Measurements from ENCODE around the gene SDHB. TPM values are rescaled to one million over a fixed set of nuclear protein-coding genes. Genes with fewer than 3 reads are reported as not detected.

SDHB gene
- total and polyA plus RNA-seq, 2 of the 8 experiments (the other 6 are each of a cell fraction or from before 2014, with no cell fraction given), result 84.0 to 98.7 TPM

DNA sequence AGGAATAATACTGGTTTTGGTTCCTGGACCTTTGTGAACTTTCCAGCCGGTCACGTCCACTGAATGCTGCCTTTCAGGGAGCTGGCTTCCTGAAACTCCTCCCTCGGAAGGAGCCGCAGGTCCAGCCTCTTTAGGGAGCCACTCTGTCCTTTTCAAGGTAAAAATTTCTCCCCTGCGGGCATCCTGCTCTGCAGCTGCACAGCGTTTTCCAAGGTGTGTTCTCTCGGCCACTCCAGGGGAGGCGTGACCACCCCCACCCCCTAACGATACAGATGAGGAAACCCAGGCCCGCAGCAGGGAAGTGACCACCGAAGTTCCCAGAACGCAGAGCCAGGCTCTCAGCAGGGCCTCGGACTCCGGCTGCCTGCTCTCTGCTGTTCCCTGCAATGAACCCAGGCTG, 44.0 kb upstream of the SDHB start:
- Histone ChIP-seq H4K20me1 (replicated peaks in 1 of 2; ENCODE audit: control insufficient read depth in 1 of 2, insufficient read depth in 2 of 2, low read length in 2 of 2) (no peaks in the 10 kb centered on the region), H3K4me3 (ENCODE audit: extremely low read depth in 1 of 4, insufficient read depth in 2 of 4, low read depth in 3 of 4, low read length in 4 of 4) (no peak overlapping the region), H4K8ac (ENCODE audit: extremely low read depth, insufficient read depth, low read length) (no peak overlapping the region), H3K56ac (replicated peaks; ENCODE audit: insufficient read length, low read depth, low read length) (no peak overlapping the region), H3K4ac (replicated peaks; ENCODE audit: insufficient read length, low read depth, low read length) (no peak overlapping the region), H3K9ac (replicated peaks in 1 of 4; ENCODE audit: extremely low read depth in 1 of 4, low read depth in 3 of 4, low read length in 3 of 4) (no peak overlapping the region; a peak in 1 of 7 replicates), H3K27me3 (replicated peaks in 1 of 4; ENCODE audit: control insufficient read depth in 3 of 4, extremely low read depth in 1 of 4, insufficient read depth in 3 of 4, low read length in 3 of 4) (no peaks in the 10 kb centered on the region; a peak in 1 of 7 replicates), H2AK5ac (ENCODE audit: low read depth, low read length) (no peak overlapping the region), H3K36me3 (ENCODE audit: control insufficient read depth in 2 of 4, insufficient read depth in 4 of 4, low read length in 3 of 4) (no peaks in the 10 kb centered on the region), H3K27ac (ENCODE audit: low read depth, low read length) (no peak overlapping the region), H4K5ac (ENCODE audit: insufficient read length, low read depth, low read length) (no peak overlapping the region), H3K18ac (ENCODE audit: extremely low read depth, low read length) (no peak overlapping the region), H4K91ac (replicated peaks; ENCODE audit: insufficient read length, low read length) (no peak overlapping the region), H3K4me2 (ENCODE audit: insufficient read depth in 1 of 2, low read depth in 2 of 2, low read length in 2 of 2) (no peak overlapping the region), H2BK5ac (ENCODE audit: low read depth, low read length) (no peak overlapping the region), H2BK12ac (ENCODE audit: low read depth, low read length) (no peak overlapping the region), H2BK20ac (ENCODE audit: low read length) (no peak overlapping the region), H2AFZ (ENCODE audit: low read length) (no peak overlapping the region), H3K23ac (ENCODE audit: insufficient read length) (no peak overlapping the region), H3K79me2 (ENCODE audit: control insufficient read depth in 1 of 2, insufficient read depth in 2 of 2, low read length in 2 of 2) (no peaks in the 10 kb centered on the region), H3K23me2 (ENCODE audit: low read depth, low read length) (no peaks in the 10 kb centered on the region), H2BK15ac (ENCODE audit: low read length) (no peak overlapping the region), H3K14ac (ENCODE audit: insufficient read length) (no peak overlapping the region), H3K79me1 (ENCODE audit: low read depth, low read length) (no peaks in the 10 kb centered on the region), H3K4me1 (replicated peaks in 1 of 4; ENCODE audit: control insufficient read depth in 3 of 4, insufficient read depth in 4 of 4, low read length in 3 of 4) (0 out of 7 replicates have a peak, but pooled peaks cover 0 to 2% (median under 1%) of the 10 kb centered on the region in 4 experiments), H2BK120ac (replicated peaks; ENCODE audit: low read depth, low read length) (no peak overlapping the region), H3K9me3 (ENCODE audit: insufficient read depth in 2 of 2, low read depth in 1 of 2, low read length in 1 of 2) (no peaks in the 10 kb centered on the region)
- ChIA-PET CTCF (ENCODE audit: partially characterized antibody) (interaction anchor here (0.6 to 1.9 kb wide), 6 partner anchors 10 to 239 kb away, joined by 3 to 5 read pairs (median 4); no protein-coding TSS in a partner anchor), POLR2A (ENCODE audit: partially characterized antibody) (no interaction called here)
- 71% methylated on average over 14 of the region's 14 CpGs; no CpG with 5 or more reads in 1 of the 2 experiments for WGBS, 2 experiments (ENCODE audit: extremely low coverage in 1 of 2, insufficient coverage in 1 of 2, insufficient read length in 1 of 2, insufficient replicate concordance in 2 of 2, low coverage in 1 of 2, low lambda C conversion rate in 2 of 2, missing lambda C conversion rate in 1 of 2)
- DNase-seq (ENCODE audit: low read depth in 1 of 2, low spot score in 2 of 2) (no peak), FAIRE-seq (no peak)
- TF ChIP-seq CREB1 (IDR thresholded peaks at IDR 0.05) (no peak), SP4 (IDR thresholded peaks at IDR 0.05; ENCODE audit: low read length) (no peak), GTF2F1 (IDR thresholded peaks at IDR 0.05; ENCODE audit: borderline replicate concordance, low read depth, low read length) (no peak), SP1 (IDR thresholded peaks at IDR 0.05; ENCODE audit: low read depth, low read length) (no peak)
- TF ChIP-seq, protein P1, sequence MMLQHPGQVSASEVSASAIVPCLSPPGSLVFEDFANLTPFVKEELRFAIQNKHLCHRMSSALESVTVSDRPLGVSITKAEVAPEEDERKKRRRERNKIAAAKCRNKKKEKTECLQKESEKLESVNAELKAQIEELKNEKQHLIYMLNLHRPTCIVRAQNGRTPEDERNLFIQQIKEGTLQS (IDR thresholded peaks at IDR 0.05; ENCODE audit: insufficient read depth, low read depth, low read length), result no peak
